Stimulated activated CD4-positive, alpha-beta T cell treated with anti-CD3 and anti-CD28 coated beads, TNF-alpha, amount 100 ng/mL, for 24 hours (primary cell): ENCODE results near the gene LDB3.
"Not testable (repeated sequence)": the region's sequence is repeated elsewhere in the genome, so short reads cannot be mapped to it uniquely, and the experiment has no call there.

Source experiments
- DNase-seq, 3 experiments: peaks; one replicate each; pipeline ENCODE4 v3.0.0-alpha.2; 2020; ENCODE audit warnings: low read depth in 3 of 3

The LDB3 gene, protein sequence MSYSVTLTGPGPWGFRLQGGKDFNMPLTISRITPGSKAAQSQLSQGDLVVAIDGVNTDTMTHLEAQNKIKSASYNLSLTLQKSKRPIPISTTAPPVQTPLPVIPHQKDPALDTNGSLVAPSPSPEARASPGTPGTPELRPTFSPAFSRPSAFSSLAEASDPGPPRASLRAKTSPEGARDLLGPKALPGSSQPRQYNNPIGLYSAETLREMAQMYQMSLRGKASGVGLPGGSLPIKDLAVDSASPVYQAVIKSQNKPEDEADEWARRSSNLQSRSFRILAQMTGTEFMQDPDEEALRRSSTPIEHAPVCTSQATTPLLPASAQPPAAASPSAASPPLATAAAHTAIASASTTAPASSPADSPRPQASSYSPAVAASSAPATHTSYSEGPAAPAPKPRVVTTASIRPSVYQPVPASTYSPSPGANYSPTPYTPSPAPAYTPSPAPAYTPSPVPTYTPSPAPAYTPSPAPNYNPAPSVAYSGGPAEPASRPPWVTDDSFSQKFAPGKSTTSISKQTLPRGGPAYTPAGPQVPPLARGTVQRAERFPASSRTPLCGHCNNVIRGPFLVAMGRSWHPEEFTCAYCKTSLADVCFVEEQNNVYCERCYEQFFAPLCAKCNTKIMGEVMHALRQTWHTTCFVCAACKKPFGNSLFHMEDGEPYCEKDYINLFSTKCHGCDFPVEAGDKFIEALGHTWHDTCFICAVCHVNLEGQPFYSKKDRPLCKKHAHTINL

DNA sequence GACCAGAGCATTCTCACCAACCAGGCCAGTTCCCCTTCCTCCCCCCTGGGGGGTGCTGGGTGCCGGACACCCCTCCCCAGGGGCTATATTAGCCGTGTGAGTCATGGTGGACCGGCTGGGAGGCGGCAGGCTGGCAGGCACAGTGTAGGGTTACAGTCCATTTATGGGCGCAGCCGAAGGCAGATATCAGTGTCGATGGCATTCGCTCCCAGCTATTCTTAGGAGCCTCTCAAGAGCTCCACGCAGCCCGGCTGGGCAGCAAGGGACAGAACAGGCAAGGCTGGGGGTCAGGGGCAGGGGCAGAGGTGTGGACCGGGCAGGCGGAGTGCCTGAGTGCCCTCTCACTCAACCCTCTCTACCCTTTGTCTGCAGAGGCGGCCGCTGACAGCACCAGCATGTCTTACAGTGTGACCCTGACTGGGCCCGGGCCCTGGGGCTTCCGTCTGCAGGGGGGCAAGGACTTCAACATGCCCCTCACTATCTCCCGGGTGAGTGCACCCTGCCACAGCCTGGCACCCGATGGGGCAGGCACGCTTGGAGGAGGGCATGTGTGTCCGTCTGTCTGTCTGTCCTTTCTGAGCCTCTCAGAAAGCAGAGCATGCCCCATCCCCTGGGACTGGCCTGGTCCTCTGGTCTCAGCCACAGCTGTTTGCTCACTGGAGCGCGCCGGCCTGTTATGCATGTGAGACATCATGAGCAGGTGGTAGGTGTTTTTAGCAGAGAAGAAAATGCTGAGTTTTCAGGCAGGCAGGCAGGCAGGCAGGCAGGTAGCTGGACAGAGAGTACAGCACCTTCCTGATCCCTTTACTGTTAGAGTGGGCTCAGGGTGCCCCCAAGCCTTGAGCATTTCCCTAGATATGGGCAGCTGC is at the start of gene LDB3:
Gene LDB3 (plus strand): TSS at position 215 of the 869 bp plus-strand sequence. CDS start 181 bp downstream, at position 396.
- DNase-seq = no peak

DNA sequence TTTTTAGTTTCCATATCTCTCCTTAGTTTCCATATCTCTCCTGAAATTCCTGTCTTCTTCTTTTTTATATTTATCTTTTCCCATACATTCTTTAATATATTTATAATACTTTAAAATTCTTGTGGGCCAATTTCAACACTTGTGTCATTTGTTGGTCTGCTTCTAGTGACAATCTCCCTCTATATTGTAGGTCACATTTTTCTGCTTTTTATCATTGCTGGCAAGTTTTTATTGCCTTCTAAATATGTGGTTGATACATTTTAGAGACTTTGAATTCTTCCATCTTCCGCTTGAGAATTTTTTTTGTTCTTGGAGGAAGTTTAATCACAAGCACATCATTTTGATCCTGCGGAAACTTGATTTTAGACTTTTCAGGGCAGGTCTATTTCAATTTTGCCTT is 40.0 kb upstream of the LDB3 start:
- no peak for DNase-seq

DNA sequence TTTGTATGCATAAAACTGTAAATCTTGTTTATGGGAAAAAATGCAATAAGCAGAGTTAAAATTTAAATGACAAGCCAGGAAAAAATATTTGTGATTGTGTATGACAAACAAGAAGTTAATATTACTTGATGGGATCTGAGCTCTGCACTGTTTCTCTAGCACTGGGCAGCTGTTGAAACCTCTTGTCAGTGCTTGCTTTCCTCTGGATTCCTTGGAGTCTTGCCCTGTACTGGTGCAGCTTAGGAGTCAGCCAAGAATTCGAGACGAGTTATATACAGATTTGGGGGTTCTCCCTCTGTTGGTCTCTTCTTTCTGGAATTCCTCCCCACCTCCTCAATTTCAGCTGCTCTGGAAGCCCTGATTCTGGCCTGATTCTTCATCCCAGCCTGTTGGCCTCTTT is 38.2 kb upstream of the LDB3 start:
- DNase-seq = no peak

DNA sequence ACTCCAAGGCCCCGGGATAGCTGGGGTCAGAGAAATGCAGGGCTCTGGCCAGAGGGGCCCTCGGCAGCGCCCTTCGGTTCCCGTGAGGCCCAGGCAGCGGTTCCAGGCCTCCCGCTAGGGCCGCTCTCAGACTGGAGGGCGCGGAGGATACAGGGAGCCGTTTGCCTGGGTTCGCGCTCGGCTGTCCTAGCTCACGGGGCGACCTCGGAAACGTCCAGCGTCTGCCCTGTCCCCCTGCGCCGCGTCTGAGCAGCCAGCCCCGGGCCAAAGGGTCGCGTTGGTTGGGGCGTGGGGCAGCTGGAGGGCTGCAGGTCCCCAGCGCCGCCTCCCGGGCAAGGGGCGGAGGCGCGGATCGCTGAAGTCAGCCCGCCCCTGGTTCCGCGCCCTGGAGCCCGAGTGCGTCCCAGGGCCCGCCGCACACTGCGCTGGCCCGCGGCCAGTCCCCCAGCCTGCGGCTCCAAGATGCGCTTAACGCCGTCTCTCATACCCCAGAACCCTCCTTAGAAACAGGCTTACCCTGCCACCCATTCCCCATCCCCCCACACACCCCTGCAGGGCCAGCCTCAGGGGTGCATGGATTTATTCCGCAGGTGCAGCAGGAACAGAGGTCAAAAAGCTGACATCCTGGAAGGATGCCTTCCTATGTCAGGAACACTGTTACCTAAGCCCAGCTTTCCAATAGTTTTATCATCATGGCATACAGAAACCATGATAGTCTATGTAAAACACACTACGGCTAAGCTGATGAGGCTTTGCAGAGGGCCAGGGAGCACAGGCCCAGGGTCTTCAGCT is 36.1 kb upstream of the LDB3 start:
- peak in 1 of 3 experiments; percentile 4 for DNase-seq

DNA sequence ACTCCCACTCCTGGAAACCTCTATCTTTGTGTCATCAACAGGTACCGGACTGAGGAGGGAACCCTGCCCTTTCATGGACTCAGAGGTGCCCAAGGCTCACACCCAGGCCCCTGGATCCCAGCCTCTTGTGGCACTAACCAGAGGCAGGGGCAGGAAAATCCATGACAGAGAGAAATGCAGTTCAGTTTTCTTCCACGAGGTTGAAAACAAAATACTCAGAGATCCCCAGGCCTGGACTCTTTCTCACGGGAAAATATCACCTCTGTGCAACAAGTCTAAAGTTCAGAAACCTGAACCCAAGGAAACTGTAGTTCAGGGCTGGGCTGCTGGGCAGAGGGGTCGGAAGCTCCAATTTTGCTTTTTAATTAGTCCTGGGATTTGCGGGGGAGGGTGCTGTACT is 35.4 kb upstream of the LDB3 start:
- no peak for DNase-seq

DNA sequence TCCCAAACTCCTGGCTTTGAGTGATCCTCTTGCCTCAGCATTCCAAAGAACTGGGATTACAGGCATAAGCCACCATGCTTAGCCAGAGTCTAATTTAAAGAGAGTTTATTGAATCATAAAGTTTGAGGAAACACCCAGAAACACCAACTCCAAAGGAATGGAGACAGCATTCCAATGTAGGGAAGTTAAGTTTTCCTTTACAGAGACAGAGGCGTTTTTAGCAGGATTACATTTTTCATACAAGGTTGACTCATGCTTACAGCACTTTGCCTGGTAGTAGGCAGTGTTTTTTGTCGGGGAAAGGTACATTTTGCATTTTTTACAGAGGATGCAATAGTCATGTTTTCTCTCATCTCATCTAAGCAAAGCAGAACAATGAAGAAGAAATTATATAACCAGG is 32.9 kb upstream of the LDB3 start:
- DNase-seq = no peak

DNA sequence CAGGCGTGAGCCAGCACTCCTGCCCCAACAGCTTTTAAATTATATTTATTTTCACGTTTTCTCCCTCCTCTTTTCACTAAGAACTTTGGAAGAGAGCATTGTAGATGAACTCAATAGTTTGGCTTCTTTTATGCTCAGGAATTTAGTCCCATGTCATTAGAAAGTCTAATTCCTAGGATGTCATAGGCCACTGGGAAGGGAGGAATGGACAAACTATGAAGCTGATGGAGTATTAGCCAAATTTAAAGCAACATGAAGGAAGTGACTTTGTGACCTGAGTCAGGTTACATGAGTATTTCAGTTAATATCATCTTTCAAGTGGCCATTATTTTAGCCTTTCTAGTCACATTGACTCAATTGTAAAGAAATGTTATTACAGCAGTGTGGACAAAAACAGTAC is 32.0 kb upstream of the LDB3 start:
- no peak for DNase-seq

DNA sequence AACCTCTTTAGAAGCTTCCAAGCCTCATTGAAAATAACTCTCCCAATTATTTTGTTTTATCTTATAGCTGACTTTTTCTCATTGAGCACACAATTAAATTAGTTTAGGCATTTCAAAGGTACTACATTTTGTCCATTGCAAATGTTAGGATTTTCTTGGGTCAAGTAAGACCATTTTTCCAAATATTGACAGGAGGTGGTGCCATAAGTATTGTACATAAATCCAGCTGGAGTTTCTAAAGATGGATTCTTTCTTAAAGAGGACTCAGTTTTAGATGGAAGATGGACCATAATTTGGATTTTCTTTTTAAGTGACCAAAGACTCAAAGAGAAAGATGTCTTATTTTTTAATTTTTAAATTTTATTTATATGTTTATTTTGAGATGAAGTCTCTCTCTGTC is 26.3 kb upstream of the LDB3 start:
- DNase-seq = no peak

DNA sequence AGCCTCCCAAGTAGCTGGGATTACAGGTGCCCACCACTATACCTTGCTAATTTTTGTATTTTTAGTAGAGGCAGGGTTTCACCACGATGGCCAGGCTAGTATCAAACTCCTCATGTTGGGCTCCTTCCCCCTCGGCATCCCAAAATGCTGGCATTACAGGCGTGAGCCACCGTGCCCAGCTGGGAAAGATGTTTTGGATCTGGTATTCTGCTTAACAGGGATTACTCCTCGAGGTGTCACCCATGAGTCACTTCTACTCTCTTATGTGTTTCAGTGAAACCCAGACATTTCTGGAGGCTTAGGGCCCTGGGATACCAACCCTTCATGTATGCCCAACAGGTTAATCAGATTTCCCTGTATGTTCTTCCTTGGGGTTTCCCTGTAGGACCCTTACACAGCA is 25.8 kb upstream of the LDB3 start:
- no peak for DNase-seq

DNA sequence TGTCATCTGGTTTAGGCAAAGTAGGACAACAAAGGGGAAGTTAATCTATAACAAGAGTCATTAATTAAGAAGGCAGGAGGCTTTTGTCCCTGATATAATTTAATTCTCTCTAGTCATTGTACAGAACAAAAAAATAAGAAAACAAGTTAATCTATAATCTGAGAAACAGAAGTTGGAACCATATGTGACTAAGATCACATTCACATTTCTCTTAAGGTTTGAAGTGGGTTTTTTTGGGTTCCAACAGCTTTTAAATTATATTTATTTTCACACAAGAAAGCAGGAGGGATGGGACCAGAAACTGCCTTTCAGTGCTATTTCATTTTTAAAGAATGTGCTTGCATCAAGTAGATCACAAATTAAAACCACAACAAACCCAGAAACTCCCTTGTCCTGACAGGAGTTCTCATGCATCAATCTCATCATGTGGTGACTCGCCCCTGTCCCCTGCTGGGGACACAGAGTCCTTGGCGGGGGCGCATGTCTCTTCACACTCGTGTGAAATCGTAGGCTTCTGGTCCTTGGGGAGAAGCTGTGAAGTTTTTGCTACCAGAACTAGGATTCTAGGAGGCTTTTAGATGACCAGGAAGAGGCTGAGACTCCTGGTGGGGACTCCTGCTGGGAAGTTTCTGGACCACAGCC is 24.0 kb upstream of the LDB3 start:
- DNase-seq = no peak

DNA sequence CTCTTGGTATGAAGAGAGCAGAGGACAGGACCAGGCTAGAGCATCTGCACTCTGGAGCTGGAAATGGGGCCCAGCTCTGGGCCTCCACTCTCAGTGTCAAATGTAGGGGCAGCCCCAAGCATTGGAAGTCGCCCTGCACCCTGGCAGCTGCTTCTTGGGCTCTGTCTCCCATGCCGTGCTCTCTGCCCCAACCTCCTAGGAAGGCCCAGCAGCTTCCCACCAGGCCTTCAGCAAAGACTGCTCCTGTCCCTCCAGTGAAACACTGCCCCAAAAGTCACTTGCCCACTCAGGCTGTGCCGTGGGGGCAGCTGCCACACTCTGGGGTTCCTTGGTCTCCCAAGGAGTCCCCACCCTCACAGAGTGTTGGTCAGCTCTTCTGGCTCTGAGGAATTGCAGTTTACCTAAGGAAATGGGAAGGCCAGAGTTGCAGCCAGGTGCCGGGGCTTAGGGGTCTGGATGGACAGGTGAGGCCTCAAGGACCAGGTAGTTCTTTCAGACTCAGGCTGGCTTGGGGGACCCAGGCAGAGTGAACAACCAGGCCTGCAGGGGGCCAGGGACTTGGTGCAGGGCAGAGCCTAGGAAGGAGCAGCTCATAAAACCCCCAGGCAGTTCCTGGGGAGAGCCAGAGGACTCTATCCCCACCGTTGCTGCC is 23.4 kb upstream of the LDB3 start:
- no peak for DNase-seq

DNA sequence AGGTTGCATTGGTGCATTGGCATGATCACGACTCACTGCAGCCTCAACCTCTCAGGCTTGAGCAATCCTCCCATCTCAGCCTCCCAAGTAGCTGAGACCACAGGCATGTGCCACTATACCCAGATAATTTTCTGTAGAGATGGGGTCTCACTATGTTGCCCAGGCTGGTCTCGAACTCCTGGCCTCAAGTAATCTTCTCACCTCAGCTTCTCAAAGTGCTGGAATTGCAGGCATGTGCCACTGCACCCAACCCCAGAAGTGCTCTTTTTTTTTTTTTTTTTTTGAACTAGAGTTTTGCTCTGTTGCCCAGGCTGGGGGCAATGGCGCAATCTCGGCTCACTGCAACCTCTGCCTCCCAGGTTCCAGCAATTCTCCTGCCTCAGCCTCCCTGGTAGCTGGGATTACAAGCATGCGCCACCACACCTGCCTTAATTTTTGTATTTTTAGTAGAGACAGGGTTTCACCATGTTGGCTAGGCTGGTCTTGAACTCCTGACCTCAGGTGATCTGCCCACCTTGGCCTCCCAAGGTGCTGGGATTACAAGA is 22.6 kb upstream of the LDB3 start:
- not testable (repeated sequence) for DNase-seq

DNA sequence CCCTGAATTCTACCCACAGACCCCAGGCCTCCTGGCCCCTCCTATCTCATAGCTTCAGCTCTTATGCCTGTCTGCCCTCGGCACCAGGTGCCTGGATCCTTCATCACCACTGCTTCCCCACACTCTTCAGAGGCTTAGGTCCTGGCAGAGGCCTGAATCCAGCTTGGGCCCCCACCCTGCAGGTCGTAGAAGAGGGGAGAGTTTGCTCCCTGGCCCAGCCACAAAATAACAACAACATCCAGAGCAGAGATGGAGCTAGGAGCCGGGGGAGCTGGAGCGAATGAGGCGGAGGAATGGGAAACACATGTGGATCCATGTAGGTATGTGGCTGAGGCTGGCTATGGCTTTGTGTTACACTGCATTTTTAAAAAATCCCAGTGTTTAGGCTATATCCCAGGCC is 21.8 kb upstream of the LDB3 start:
- DNase-seq = no peak

DNA sequence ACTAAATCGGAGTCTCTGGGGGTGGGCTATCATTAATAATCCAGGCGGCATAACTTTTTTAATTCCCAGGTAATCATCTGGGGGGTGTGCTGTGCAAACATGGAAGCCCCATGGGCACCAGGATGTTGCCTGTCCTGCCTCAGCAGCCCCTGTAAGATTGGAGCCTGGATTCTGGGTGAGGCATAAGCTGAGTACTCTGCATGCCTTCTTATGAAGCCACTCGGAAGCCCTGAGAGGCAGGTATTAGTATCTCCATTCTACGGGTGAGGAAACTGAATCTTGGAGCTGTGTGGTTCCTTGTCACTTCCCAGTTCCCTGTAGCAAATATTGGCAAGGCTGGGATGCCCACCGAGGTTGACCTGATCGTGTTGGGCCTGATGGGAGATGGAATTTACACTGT is 21.4 kb upstream of the LDB3 start:
- no peak for DNase-seq

DNA sequence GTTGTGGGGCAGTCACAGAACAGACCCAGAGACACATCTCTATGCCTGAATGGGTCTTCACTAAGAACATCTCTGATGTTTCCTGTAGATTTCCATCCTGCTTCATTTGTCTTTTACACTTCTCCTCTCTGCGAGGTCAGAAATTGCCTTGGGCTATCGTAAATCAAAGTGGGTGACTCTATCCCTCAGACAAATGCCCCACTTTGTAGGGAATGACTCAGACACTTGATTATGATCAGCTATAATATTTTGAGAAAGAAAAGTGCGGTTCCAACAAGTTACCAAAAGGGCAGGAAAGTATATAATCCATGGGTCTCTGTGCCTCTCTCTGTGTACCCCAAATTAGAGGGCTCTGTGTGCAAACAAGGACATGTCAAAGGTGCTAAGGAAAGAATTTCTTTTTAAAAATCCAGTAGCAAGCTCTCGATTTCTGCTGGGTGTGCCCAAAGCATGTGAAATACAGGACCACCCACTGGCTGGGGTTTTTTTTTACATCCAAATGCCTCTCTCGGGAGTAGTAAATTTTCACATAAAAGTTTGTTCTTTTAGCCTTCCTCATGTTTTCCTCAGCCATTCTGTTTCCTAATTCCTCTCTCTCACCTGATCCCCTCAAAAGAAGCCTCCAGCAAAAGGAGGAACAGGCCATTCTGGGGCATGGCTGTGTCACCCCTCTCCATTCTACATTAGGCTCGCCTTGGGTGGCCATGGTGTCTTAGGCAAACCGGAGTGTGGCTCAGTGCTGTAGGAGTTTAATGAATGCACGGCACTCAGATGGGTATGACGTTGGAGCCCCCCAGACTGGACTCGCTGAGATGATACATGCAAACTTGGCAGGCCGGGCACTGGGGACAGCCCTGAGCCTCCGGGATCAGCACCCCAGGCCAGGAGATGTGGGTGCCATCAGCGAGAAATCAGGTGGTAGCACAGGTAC is 20.3 kb upstream of the LDB3 start:
- DNase-seq = no peak

DNA sequence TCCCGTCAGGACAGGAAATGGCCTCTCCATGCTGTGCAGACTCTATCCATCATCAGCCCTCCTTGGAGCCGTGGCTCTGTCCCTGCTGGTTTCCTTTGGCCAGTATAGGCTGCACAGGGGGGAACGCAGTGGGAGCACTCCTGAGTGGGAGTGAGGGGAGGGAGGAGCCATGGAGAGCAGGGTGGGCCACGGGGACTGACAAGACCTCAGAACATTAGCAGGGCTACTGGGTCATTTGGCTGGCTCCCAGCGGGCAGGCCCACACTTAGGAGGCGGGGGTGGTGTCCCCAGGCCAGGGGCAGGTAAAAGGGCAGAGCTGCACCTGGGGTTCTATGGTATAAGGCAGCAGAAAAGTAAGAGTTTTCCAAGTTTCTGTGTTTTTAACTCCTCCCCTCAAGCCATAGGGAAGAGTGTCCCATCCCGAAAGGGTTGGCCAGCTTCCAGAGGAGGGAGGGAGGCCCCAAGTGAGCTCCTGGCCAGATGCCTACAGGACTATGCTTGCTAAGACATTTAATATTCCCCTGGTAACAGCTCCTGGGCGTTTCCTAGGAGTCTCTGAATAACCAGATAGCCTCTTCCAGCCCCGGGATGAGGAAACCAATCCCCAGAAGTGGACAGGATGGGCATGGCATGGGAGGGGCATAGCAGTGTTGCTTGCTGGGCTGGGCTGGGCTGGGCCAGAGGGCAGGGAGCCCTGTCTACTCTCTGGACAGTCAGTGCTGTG is 19.4 kb upstream of the LDB3 start:
- no peak for DNase-seq

DNA sequence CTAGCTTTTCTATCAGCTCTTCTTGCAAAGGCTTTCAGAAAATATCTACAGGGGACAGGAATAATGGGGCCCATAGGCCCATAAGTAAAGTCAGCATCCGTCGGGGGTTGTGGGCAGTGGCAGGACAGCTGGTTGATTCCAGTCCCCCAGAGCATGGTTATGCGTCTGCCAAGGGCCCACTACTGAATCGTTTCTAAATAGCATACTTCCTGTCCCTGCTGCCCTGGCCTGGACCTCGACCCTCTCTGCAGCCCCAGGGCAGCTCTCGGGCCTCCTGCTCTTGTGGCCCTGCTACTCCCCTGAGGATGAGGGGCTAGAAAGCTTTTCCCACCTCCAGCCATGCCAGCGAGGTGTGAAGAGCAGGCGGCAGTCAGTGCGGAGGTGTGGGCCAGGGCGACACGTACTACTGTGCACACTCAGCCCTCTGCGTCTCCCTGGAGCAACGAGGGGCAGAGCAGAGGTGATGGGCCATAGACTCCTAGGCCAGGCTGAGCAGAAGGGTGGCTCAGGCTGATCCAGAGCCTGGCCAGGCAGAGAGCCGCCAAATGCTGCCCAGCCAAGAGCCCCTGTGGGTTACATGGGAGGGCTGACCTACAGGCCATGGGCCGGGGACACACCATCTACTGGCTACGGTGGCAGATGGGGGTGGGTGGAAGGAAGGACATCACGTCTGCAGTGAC is 18.7 kb upstream of the LDB3 start:
- no peak for DNase-seq

DNA sequence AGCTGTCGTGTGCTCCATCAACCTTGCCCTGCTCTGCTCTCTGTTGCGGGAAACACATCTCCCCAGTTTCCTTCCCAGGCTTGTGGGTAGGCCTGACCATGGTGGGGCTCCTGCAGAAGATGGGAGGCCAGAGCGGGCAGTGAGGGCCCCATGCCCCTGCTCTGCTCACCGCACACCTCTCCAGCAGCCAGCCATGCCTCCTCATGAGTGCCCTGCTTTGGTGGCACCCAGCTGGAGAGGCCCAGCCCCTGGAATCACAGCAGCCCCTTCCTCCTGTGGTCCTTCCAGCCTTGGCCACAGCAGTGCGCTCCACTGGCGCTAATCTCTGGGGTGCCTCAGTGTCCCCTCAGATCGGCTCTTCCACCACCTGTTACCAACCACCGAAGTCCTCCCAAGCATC is 18.2 kb upstream of the LDB3 start:
- no peak for DNase-seq
